ENCODE results near the gene CSTF2T.

GRCh38 chr10:51658000-51658399 is 41.4 kb downstream of the CSTF2T start:
- no peak for TF ChIP-seq USF1 (CRISPR knock-in tag; IDR thresholded peaks at IDR 0.05)
- TF ChIP-seq IRF2 (CRISPR knock-in tag; IDR thresholded peaks at IDR 0.05; ENCODE audit: borderline replicate concordance, low read depth), result no peak
- no peak for TF ChIP-seq CREM (CRISPR knock-in tag; IDR thresholded peaks at IDR 0.05)
- TF ChIP-seq NFYB (CRISPR knock-in tag; conservative IDR thresholded peaks at IDR 0.05; ENCODE audit: low read depth), result no peak
- no peak for TF ChIP-seq CREB1 (CRISPR knock-in tag; IDR thresholded peaks at IDR 0.05)
- TF ChIP-seq CTCF (IDR thresholded peaks at IDR 0.05), result no peak
- TF ChIP-seq NFATC4 (CRISPR knock-in tag; IDR thresholded peaks at IDR 0.05), result no peak
- no peak for TF ChIP-seq NR2C2 (CRISPR knock-in tag; IDR thresholded peaks at IDR 0.05)
- no peak for TF ChIP-seq GRHL2 (CRISPR knock-in tag; IDR thresholded peaks at IDR 0.05; ENCODE audit: insufficient replicate concordance, severe bottlenecking)
- TF ChIP-seq FOXP4 (CRISPR knock-in tag; IDR thresholded peaks at IDR 0.05), result no peak

Measured in WTC11 (cell line).